H1 (cell line): ENCODE measurements around the gene IFITM10. TPM values are rescaled to one million over a fixed set of nuclear protein-coding genes. Genes with fewer than 3 reads are reported as not detected.

ENCODE experiments used
- CTCF ChIA-PET: fragments of 300-600 bp; sonication (Branson Sonifier 250); formaldehyde crosslinking; loops from one replicate; lab custom pipeline; 2021; ENCODE audit not compliant: partially characterized antibody; lab: Charles Lee
- POLR2A ChIA-PET: fragments of 300-600 bp; sonication (Branson Sonifier 250); formaldehyde crosslinking; loops from one replicate; lab custom pipeline; 2021; ENCODE audit warnings: inconsistent platforms; ENCODE audit not compliant: partially characterized antibody; lab: Charles Lee
- DNase-seq, 2 experiments: peaks; one replicate each; pipeline versions ENCODE4 v3.0.0 to v3.0.0-alpha.2; 2010 to 2022; ENCODE audit warnings: low spot score in 2 of 2, low read depth in 1 of 2, mixed read lengths in 1 of 2
- FAIRE-seq: peaks from 2 replicates; lab custom pipeline; 2011; peaks lifted over from hg19 to GRCh38; lab: Jason Lieb, UNC
- H2AFZ ChIP-seq: 2 replicates; pipeline ENCODE4 v1.8.1; 2012; ENCODE audit warnings: low read length, inconsistent platforms
- H2AK5ac ChIP-seq: 2 replicates; pipeline ENCODE4 v1.6.1; 2013; ENCODE audit warnings: low read depth, low read length
- H2BK120ac ChIP-seq: replicated peaks from 2 replicates; pipeline ENCODE3; 2013; ENCODE audit warnings: low read depth, low read length, inconsistent platforms
- H2BK12ac ChIP-seq: 2 replicates; pipeline ENCODE4 v1.6.1; 2013; ENCODE audit warnings: low read depth, low read length
- H2BK15ac ChIP-seq: 2 replicates; pipeline ENCODE4 v1.6.1; 2013; ENCODE audit warnings: low read length
- H2BK20ac ChIP-seq: 2 replicates; pipeline ENCODE4 v1.6.1; 2013; ENCODE audit warnings: low read length
- H2BK5ac ChIP-seq: 2 replicates; pipeline ENCODE4 v1.6.1; 2013; ENCODE audit warnings: low read depth, low read length
- H3K14ac ChIP-seq: 2 replicates; pipeline ENCODE4 v1.6.1; 2013; ENCODE audit warnings: inconsistent platforms; ENCODE audit not compliant: insufficient read length
- H3K18ac ChIP-seq: 2 replicates; pipeline ENCODE4 v1.6.1; 2013; ENCODE audit warnings: low read length; ENCODE audit errors: extremely low read depth
- H3K23ac ChIP-seq: 2 replicates; pipeline ENCODE4 v1.6.1; 2013; ENCODE audit warnings: inconsistent platforms; ENCODE audit not compliant: insufficient read length
- H3K23me2 ChIP-seq: 2 replicates; pipeline ENCODE4 v1.6.1; 2013; ENCODE audit warnings: low read depth, low read length
- H3K27ac ChIP-seq: 2 replicates; pipeline ENCODE4 v1.6.1; 2011; ENCODE audit warnings: low read depth, low read length, inconsistent platforms
- H3K27me3 ChIP-seq, 4 experiments: replicated peaks in 1 of 4; 1 replicate in 1 of 4; 2 replicates in 3 of 4; pipeline versions ENCODE4 v1.6.1 to v1.8.1; 2011 to 2013; ENCODE audit warnings: low read length in 3 of 4, mild to moderate bottlenecking in 3 of 4, inconsistent platforms in 2 of 4, mixed read lengths in 2 of 4, moderate library complexity in 1 of 4; ENCODE audit not compliant: control insufficient read depth in 3 of 4, insufficient read depth in 3 of 4; ENCODE audit errors: extremely low read depth in 1 of 4
- H3K36me3 ChIP-seq, 4 experiments: 2 replicates each; pipeline versions ENCODE4 v1.6.1 to v1.8.1; 2011 to 2013; ENCODE audit warnings: mild to moderate bottlenecking in 4 of 4, low read length in 3 of 4, moderate library complexity in 2 of 4, control low read depth in 1 of 4, inconsistent platforms in 1 of 4; ENCODE audit not compliant: insufficient read depth in 4 of 4, control insufficient read depth in 2 of 4
- H3K4ac ChIP-seq: replicated peaks from 2 replicates; pipeline ENCODE3; 2013; ENCODE audit warnings: low read length, low read depth, mixed read lengths, inconsistent platforms; ENCODE audit not compliant: insufficient read length
- H3K4me1 ChIP-seq, 4 experiments: replicated peaks in 1 of 4; 1 replicate in 1 of 4; 2 replicates in 3 of 4; pipeline versions ENCODE4 v1.6.1 to v1.8.1; 2011 to 2013; ENCODE audit warnings: low read length in 3 of 4, inconsistent platforms in 2 of 4, mixed read lengths in 1 of 4; ENCODE audit not compliant: insufficient read depth in 4 of 4, control insufficient read depth in 3 of 4
- H3K4me2 ChIP-seq, 2 experiments: 2 replicates each; pipeline versions ENCODE4 v1.6.1 to v1.8.1; 2011 to 2013; ENCODE audit warnings: low read depth in 2 of 2, low read length in 2 of 2, control low read depth in 1 of 2, inconsistent platforms in 1 of 2, mild to moderate bottlenecking in 1 of 2; ENCODE audit not compliant: insufficient read depth in 1 of 2
- H3K4me3 ChIP-seq, 4 experiments: fragments of 200-600, 300-600 bp in 1 of 4; sonication (generic), shearing (Covaris generic), sonication (Bioruptor Twin) in 1 of 4; 2 replicates each; pipeline versions ENCODE4 v1.5.1 to v1.8.1; 2011 to 2016; ENCODE audit warnings: low read length in 4 of 4, low read depth in 3 of 4, control low read depth in 2 of 4, inconsistent platforms in 2 of 4, mild to moderate bottlenecking in 2 of 4, mixed read lengths in 1 of 4, moderate library complexity in 1 of 4; ENCODE audit not compliant: insufficient read depth in 2 of 4; ENCODE audit errors: extremely low read depth in 1 of 4
- H3K56ac ChIP-seq: replicated peaks from 2 replicates; pipeline ENCODE3; 2013; ENCODE audit warnings: low read depth, mild to moderate bottlenecking, mixed read lengths, low read length, inconsistent platforms; ENCODE audit not compliant: insufficient read length
- H3K79me1 ChIP-seq: 2 replicates; pipeline ENCODE4 v1.6.1; 2013; ENCODE audit warnings: low read depth, low read length, control low read depth
- H3K79me2 ChIP-seq, 2 experiments: 2 replicates each; pipeline versions ENCODE4 v1.6.1 to v1.8.1; 2012 to 2013; ENCODE audit warnings: low read length in 2 of 2, mild to moderate bottlenecking in 2 of 2, inconsistent platforms in 1 of 2; ENCODE audit not compliant: insufficient read depth in 2 of 2, control insufficient read depth in 1 of 2
- H3K9ac ChIP-seq, 4 experiments: replicated peaks in 1 of 4; 1 replicate in 1 of 4; 2 replicates in 3 of 4; pipeline versions ENCODE4 v1.6.1 to v1.8.1; 2011 to 2013; ENCODE audit warnings: low read depth in 3 of 4, low read length in 3 of 4, control low read depth in 2 of 4, mild to moderate bottlenecking in 2 of 4, moderate library complexity in 2 of 4, inconsistent platforms in 1 of 4; ENCODE audit errors: extremely low read depth in 1 of 4
- H3K9me3 ChIP-seq, 2 experiments: 2 replicates each; pipeline versions ENCODE4 v1.6.1 to v1.8.1; 2012 to 2013; ENCODE audit warnings: mild to moderate bottlenecking in 2 of 2, moderate library complexity in 2 of 2, control low read depth in 1 of 2, inconsistent platforms in 1 of 2, low read depth in 1 of 2, low read length in 1 of 2, mixed read lengths in 1 of 2; ENCODE audit not compliant: insufficient read depth in 2 of 2
- H4K20me1 ChIP-seq, 2 experiments: replicated peaks in 1 of 2; 2 replicates each; pipeline versions ENCODE3 to v1.8.1; 2011 to 2013; ENCODE audit warnings: inconsistent platforms in 2 of 2, low read length in 2 of 2, mild to moderate bottlenecking in 1 of 2; ENCODE audit not compliant: insufficient read depth in 2 of 2, control insufficient read depth in 1 of 2
- H4K5ac ChIP-seq: 2 replicates; pipeline ENCODE4 v1.6.1; 2013; ENCODE audit warnings: low read length, low read depth, mixed read lengths, inconsistent platforms; ENCODE audit not compliant: insufficient read length
- H4K8ac ChIP-seq: 2 replicates; pipeline ENCODE4 v1.8.0; 2013; ENCODE audit warnings: mild to moderate bottlenecking, moderate library complexity, low read length, inconsistent platforms; ENCODE audit not compliant: insufficient read depth; ENCODE audit errors: extremely low read depth
- H4K91ac ChIP-seq: replicated peaks from 2 replicates; pipeline ENCODE3; 2013; ENCODE audit warnings: low read length, mixed read lengths, inconsistent platforms; ENCODE audit not compliant: insufficient read length
- BRCA1 ChIP-seq: IDR thresholded peaks from 2 replicates; pipeline ENCODE4 v1.6.1; 2012; ENCODE audit warnings: low read depth, low read length, improper control_type of control experiment
- CHD1 ChIP-seq: IDR thresholded peaks from 2 replicates; pipeline ENCODE4 v1.6.1; 2012; ENCODE audit warnings: low read depth, low read length, improper control_type of control experiment
- CTBP2 ChIP-seq: IDR thresholded peaks from 2 replicates; pipeline ENCODE4 v1.7.0; 2011; ENCODE audit warnings: borderline replicate concordance, mild to moderate bottlenecking, moderate library complexity, mixed read lengths, low read length; ENCODE audit not compliant: insufficient read depth, insufficient read length
- GABPA ChIP-seq: IDR thresholded peaks from 2 replicates; pipeline ENCODE4 v1.6.1; 2011; ENCODE audit warnings: mild to moderate bottlenecking, low read length, moderate library complexity, borderline replicate concordance; ENCODE audit not compliant: insufficient read depth
- GTF2F1 ChIP-seq: IDR thresholded peaks from 2 replicates; pipeline ENCODE4 v1.6.1; 2012; ENCODE audit warnings: low read depth, low read length, improper control_type of control experiment, borderline replicate concordance
- NANOG ChIP-seq: IDR thresholded peaks from 2 replicates; pipeline ENCODE4 v1.6.1; 2011; ENCODE audit warnings: low read length, low read depth, mild to moderate bottlenecking, inconsistent platforms; ENCODE audit not compliant: insufficient read depth, poor library complexity, severe bottlenecking
- POLR2AphosphoS5 ChIP-seq: IDR thresholded peaks from 2 replicates; pipeline ENCODE4 v1.6.1; 2011; ENCODE audit warnings: low read depth, low read length
- WGBS, 2 experiments: shearing (Covaris generic) in 1 of 2; methylation state at CpG; one replicate each; pipeline versions ENCODE4 v1.1.6 to v1.1.7; 2013 to 2015; ENCODE audit warnings: low lambda C conversion rate in 2 of 2, mixed read lengths in 2 of 2, inconsistent platforms in 1 of 2, low coverage in 1 of 2, missing lambda C conversion rate in 1 of 2; ENCODE audit not compliant: insufficient replicate concordance in 2 of 2, insufficient coverage in 1 of 2, insufficient read length in 1 of 2; ENCODE audit errors: extremely low coverage in 1 of 2, missing lambda C conversion rate in 1 of 2; 5-methylcytosine and 5-hydroxymethylcytosine counted together
- polyA plus RNA-seq, 7 experiments: library from polyadenylated mRNA; depleted of rRNA in 3 of 7; stranded (reverse) in 5 of 7; unstranded in 2 of 7; fragments of >200 nt in 5 of 7; fragments of 200-250 nt in 2 of 7; gene quantifications; 1 replicate in 5 of 7; 2 replicates in 1 of 7; 4 replicates in 1 of 7; pipeline versions ENCODE4 v1.2.1 to v1.2.3, GENCODE V29; 2011 to 2013; ENCODE audit warnings: missing spikeins in 2 of 7, mixed read lengths in 2 of 7
- total RNA-seq: library from RNA; stranded (reverse); fragmentation: NEBNext Ultra II Directional; extraction: Animal tissue kit (Norgen Biotek cat#: 25700); gene quantifications from 2 replicates; pipeline ENCODE4 v1.2.1, GENCODE V29; 2021
- TF ChIP-seq, protein P1 (sequence below): IDR thresholded peaks from 2 replicates; pipeline ENCODE4 v1.6.1; 2012; ENCODE audit warnings: inconsistent platforms
- TF ChIP-seq, protein P2 (sequence below): IDR thresholded peaks from 2 replicates; pipeline ENCODE4 v1.6.1; 2012; ENCODE audit warnings: low read length, inconsistent platforms

Gene IFITM10
- total and polyA plus RNA-seq, 2 of the 8 experiments (the other 6 are each of a cell fraction or from before 2014, with no cell fraction given) = 0.08 to 0.22 TPM

DNA sequence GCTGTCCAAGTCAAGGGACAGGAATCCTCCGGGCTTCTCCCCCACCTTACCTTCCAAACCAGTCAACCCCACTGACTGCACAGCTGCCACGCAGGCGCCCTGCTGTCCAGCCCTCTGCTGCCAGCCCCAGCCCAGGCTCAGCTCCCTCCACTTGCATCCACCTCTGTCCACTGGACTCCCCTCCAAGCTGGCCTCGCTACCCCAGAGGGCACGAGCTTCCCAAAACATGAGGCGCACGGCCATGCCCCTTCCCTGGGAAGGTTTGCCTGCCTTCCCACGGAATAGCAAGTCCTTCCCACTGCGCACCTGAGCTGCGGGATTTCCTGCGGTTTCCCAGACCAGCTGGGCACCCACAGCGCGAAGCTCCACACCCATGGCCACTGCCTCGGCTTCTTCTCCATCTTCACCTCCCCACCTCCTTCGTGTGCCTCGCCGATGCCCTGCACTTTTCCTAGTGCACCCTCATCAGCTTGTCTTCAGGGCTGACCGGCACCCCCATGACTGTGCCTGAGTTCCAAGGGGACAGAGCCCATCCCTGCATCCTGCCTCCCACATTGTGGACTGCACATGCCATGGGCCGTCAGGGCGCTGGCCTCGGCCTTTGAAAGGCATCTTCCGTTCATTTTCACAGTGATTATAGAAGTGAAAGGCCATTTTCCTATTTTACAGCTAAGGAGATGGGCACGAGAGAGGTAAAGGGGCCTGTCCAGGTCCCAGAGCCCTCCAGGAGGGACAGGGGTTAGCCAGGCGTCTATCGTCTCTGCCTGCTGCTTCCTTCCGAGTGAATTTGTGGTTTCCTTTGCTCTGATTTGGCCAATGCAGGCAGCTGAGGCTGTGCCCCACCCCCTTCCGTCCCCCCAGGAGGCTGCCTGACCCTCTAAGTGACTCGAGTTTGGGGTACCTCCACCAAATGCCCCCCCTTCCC lies 16.4 kb downstream of the IFITM10 start:
- H4K20me1 ChIP-seq = peaks cover 2 to 10% of the 10 kb centered on the region in 2 experiments
- FAIRE-seq (no peak), DNase-seq (no peak)
- no peak overlapping the region for H3K23ac ChIP-seq
- no peak overlapping the region for H3K9ac ChIP-seq
- no peak overlapping the region for H2BK12ac ChIP-seq
- H2BK20ac ChIP-seq = no peak overlapping the region
- no peak overlapping the region for H4K5ac ChIP-seq
- no peak overlapping the region for H3K4ac ChIP-seq
- H4K8ac ChIP-seq = peak overlapping the region; percentile 60
- H4K91ac ChIP-seq = no peak overlapping the region
- no peak overlapping the region for H3K14ac ChIP-seq
- no peak overlapping the region for H2AK5ac ChIP-seq
- no peak overlapping the region for H3K56ac ChIP-seq
- no peak overlapping the region for H2BK15ac ChIP-seq
- peaks cover 0 to 4% of the 10 kb centered on the region in 2 experiments; a peak in 2 of 4 replicates for H3K9me3 ChIP-seq
- H3K27me3 ChIP-seq = peaks cover 0 to 5% (median 1%) of the 10 kb centered on the region in 4 experiments; a peak in 4 of 7 replicates
- WGBS, 2 experiments = 86% methylated on average over 28 of the region's 28 CpGs; no CpG with 5 or more reads in 1 of the 2 experiments
- H3K4me3 ChIP-seq = no peak overlapping the region
- no peaks in the 10 kb centered on the region; a peak in 1 of 7 replicates for H3K4me1 ChIP-seq
- H3K27ac ChIP-seq = no peak overlapping the region
- H2AFZ ChIP-seq = no peak overlapping the region
- ChIA-PET POLR2A (no interaction called here), CTCF (interaction anchor here (1.0 to 2.6 kb wide), 8 partner anchors 10 to 416 kb away, joined by 3 to 13 read pairs (median 4); no protein-coding TSS in a partner anchor)
- peaks cover 0 to 4% (median 0%) of the 10 kb centered on the region in 4 experiments; a peak in 1 of 8 replicates for H3K36me3 ChIP-seq
- peaks cover 16% of the 10 kb centered on the region for H3K23me2 ChIP-seq
- no peak overlapping the region for H3K18ac ChIP-seq
- H3K79me2 ChIP-seq = peaks cover 0 to 7% of the 10 kb centered on the region in 2 experiments; a peak in 1 of 4 replicates
- no peak overlapping the region for H2BK5ac ChIP-seq
- H3K4me2 ChIP-seq = no peak overlapping the region
- no peaks in the 10 kb centered on the region for H3K79me1 ChIP-seq
- H2BK120ac ChIP-seq = no peak overlapping the region
- TF ChIP-seq, protein P1, sequence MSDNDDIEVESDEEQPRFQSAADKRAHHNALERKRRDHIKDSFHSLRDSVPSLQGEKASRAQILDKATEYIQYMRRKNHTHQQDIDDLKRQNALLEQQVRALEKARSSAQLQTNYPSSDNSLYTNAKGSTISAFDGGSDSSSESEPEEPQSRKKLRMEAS = no peak
- TF ChIP-seq CHD1 (no peak), NANOG (no peak), BRCA1 (no peak), GTF2F1 (no peak), CTBP2 (no peak), GABPA (no peak), POLR2AphosphoS5 (no peak)
- TF ChIP-seq, protein P2, sequence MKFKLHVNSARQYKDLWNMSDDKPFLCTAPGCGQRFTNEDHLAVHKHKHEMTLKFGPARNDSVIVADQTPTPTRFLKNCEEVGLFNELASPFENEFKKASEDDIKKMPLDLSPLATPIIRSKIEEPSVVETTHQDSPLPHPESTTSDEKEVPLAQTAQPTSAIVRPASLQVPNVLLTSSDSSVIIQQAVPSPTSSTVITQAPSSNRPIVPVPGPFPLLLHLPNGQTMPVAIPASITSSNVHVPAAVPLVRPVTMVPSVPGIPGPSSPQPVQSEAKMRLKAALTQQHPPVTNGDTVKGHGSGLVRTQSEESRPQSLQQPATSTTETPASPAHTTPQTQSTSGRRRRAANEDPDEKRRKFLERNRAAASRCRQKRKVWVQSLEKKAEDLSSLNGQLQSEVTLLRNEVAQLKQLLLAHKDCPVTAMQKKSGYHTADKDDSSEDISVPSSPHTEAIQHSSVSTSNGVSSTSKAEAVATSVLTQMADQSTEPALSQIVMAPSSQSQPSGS = no peak
